Posterior vena cava (tissue), 2 donors: ENCODE data around the gene SUFU. TPM values are rescaled to one million over a fixed set of nuclear protein-coding genes. Genes with fewer than 3 reads are reported as not detected.

Source experiments
- DNase-seq: peaks from one replicate; pipeline ENCODE4 v3.0.0-alpha.2; 2020; ENCODE audit warnings: low spot score
- intact Hi-C, 2 donors: fragments of 100-400 bp; cut with DNase I; formaldehyde crosslinking; loops; one replicate each; pipeline versions ENCODE4 v1.14.1 to v1.14.2; 2022 to 2023
- total RNA-seq, 2 donors: library from RNA; stranded (reverse); fragmentation: NEBNext Ultra II Directional; extraction: Animal tissue kit (Norgen Biotek cat#: 25700); gene quantifications; one replicate each; pipeline ENCODE4 v1.2.1, GENCODE V29; 2021
- donor health status: DM: yes; HTN: yes; CAD: no.
- donor health status: DM: yes; HTN: yes; CAD: no.

Gene SUFU
- total RNA-seq, 2 donors from 2014 or later: 10.4 to 11.3 TPM

DNA sequence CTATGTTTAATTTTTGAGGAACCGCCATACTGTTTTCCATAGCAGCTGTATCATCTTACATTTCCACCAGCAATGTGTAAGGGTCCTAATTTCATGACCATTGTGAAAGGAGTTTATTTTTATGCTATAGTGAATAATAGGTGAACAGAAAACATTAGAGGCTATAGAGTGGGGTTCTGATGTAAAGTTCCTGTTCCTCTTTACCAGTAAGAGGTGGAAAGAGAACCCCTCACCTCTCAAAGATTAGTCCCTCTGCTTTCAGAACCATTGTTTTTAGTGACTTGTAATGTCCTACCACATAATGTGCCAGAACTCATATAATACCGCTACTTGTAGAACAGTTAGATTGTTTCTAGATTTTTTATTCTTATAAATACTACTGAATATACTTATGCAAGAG is 34.2 kb downstream of the SUFU start:
- no peak for DNase-seq
- intact Hi-C loops: no loop called here

DNA sequence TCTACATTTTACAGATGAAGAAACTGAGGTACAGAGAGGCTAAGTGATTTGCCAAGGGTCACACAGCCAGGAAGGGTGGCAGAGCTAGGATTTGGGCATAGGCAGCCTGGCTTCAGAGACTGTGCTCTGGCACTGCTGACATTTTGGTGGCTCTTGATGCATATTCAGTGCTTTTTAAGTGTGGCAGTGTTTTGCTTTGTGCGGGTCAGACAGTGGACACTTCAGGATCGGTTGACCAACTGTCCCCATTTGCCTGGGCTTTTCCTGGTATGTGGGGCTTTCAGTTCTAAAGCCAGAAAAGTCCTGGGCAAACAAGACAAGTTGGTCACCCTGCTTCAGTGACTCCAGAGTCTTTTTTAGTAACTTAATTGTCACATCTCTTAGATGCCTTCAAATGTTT is 35.0 kb downstream of the SUFU start:
- intact Hi-C loops: no loop called here
- DNase-seq: peak; percentile 14

DNA sequence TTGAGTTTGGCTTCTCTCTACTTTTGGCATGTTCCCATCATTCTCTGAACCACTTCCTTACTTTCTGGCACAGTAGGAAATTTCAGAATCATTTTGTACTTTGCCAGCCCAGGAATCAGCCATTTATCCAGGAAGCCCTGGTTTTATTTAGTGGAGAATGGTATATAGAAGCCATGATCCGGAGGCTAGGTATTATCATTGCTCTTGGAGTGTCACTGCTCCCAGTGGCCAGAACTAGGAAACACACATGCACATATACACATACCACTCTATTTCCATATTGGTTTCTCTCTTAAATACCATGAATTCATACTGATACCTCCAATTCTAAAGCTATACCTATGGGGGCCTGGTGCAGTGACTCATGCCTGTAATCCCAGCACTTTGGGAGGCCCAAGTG is 36.3 kb downstream of the SUFU start:
- DNase-seq: peak; percentile 7
- intact Hi-C loops: no loop called here

DNA sequence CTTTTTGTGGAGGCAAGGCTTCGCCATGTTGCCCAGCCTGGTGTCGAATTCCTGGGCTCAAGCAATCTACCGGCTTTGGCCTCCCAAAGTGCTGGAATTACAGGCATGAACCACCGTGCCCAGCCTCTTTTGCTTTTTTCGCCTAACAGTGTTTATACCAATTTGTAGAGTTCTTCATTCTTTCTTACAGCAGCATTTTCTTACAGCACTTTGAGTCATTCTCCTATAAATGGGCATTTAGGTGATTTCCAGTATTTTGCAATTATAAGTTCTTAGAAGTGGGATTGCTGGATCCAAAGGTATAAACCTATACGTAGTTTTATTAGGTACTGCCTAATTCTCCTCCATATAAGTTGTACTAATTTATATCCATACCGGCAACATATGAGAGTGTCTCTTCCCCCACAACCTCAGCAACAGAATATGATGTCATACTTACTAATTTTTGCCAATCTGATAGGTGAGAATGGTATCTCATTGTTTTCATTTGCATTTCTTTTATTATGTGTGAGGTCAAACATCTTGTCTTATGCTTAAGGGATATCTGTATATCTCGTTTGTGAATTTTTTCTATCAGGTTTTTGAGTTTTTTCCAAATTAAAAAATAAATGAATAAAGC is 39.1 kb downstream of the SUFU start:
- no peak for DNase-seq
- intact Hi-C loops: no loop called here

DNA sequence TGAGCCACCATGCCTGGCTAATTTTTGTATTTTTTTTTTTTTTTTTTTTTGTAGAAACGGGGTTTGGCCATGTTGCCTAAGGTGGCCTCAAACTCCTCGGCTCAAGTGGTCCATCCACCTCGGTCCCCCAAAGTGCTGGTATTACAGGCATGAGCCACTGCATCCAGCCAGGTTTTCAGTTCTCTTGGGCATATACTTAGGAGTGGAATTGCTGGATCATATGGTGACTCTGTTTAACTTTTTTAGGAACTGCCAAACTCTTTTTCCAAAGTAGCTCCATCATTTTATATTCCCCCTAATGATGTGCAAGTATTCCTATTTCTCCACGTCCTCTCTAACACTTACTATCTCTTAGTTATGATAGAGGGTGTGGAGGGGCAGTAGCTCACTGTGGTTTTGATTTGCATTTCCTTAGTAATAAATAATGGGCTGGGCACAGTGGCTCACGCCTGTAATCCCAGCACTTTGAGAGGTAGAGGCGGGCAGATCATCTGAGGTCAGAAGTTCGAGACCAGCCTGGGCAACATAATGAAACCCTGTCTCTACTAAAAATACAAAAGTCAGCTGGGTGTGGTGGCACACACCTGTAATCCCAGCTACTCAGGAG is 41.6 kb downstream of the SUFU start:
- intact Hi-C loops: no loop called here

DNA sequence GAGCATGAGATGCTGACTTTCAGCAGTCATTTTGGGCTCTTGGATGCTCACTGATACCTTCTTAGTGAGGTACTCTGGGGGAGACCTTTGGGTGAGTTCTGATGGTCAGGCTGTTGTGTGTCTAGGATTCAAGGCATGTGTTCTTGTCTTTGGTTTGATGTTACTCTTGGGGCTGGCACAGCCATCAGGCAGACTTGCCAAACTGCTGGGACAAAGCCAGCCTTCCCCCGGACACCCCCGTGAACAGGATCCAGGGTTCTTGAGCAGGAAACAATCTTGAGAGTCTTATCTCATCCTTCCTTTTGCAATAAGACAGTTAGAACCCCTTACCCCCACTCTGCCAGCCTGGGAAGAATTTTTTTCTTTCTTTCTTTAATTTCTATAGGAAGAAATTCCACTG is 42.2 kb downstream of the SUFU start:
- DNase-seq: peak; percentile 56
- intact Hi-C loops: no loop called here

More for the DNA sequence above, 41.6 kb downstream of the SUFU start:
- no peak for DNase-seq

DNA sequence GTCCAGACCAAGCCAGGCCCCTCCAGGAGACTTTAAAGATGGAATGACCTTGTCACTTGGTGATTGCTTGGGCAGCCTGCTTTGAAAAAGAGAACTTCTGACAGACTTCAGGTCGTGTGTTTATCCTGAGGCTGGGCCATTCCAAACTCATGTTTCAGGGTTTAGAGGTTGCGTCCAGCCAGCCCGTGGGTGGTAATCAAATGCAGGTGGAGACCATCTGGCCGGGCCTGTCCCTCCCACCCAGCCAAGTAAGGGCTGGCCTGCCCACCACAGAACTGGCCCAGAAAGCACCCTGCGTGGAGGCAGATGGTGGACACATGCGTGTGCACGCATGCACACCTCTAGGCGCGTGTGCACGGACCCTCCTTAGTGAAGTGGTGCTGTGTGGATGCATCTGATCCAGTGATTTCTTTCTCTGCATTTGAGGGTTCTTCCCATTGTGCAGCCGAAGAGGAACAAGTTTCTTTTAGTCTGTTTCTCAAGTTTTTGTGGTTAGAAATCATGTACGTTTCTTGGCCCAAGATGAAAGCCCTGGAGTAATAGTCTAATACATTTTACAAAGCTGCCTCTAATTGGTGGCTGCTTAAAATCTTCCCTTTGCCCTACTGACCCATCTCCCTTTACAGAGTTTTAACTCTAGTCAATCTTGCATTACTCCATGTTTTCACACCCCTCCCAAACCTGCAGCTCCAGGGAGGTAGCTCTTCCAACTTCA is 43.0 kb downstream of the SUFU start:
- intact Hi-C loops: no loop called here
- peak; percentile 49 for DNase-seq

DNA sequence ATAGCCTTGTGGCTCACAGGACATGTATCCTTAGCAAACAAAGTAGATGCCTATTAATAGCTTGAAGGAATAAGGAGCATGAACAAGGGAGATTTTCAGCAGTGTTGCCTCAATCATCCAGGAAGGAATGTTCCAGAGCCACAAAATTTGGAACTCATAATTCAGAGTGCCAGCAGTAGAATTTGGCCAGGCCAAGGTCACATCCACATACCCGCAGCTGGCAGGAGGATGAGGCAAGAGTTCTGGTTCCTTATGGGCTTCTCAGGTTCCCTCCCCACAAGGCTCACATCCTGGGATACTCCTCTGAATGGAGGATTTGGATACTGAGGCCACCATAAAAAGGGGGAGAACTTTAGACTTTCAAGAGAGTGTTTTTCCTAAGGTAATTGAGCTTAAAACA is 45.8 kb downstream of the SUFU start:
- DNase-seq: peak; percentile 1
- intact Hi-C loops: no loop called here

DNA sequence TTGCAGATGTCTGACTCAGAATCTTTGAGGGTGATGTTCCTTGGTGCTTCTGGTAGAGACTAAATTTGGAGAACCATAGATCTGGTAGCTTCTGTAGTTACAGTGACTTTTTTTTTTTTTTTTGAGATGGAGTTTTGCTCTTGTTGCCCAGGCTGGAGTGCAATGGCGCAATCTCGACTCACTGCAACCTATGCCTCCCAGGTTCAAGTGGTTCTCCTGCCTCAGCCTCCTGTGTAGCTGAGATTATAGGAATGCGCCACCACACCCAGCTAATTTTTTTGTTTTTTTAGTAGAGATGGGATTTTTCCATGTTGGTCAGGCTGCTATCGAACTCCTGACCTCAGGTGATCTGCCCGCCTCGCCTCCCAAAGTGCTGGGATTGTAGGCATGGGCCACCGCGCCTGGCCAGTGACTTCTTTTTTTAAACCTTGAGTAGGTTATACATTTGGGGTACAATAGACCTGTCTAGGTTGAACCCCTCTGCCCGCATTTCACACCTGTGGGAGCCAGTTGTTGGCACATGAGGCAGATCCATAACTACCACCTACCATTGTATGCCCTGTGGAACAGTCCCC is 47.0 kb downstream of the SUFU start:
- peak; percentile 64 for DNase-seq
- intact Hi-C loops: no loop called here

DNA sequence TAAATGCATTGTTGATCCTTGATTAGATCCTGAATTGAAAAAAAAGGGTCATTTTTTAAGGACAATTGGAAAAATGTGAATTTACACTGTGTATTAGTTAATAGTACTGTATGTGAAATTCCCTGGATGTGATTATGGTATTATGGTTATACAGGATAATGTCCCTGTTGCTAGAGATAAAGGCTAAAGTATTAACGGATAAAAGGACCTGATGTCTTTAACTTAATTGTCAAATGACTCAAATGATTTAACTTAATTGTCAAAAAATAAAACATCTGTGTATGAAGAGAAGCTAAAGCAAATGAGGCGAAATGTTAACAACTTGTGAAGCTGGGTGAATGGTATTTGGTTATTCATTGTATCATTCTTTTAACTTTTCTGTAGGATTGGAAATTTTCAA is 48.8 kb downstream of the SUFU start:
- intact Hi-C loops: no loop called here
- DNase-seq: no peak

DNA sequence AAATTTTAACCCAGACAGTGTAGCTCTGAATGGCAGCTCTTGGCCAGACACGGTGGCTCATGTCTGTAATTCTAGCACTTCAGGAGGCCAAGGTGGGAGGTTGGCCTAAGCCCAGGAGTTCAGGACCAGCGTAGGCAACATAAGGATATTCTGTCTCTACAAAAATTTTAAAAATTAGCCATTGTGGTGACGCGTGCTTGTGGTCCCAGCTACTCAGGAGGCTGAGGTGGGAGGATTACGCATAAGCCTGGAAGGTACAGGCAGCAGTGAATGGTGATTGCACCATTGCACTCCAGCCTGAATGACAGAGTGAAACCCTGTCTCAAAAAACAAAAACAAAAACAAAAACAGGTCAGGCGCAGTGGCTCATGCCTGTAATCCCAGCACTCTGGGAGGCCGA is 50.0 kb downstream of the SUFU start:
- DNase-seq: no peak
- intact Hi-C loops: no loop called here

DNA sequence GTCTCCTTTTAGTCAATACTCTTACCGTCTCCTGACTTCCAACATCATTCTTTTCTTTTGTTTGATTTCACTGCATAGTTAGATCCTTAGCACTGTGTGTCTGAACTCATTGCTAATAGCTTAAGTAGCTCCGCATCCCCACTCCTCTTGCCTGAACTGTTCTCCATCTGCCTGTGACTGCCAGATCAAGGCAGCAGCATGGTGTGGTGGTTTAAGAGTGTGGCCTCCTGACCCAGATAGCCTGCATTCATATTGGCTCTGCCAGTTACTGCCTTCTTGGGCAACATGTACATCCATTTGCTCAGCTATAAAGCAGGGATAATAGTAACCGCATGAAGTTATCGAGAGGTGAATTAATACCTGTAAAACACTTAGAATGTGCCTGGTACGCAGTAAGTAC is 50.8 kb downstream of the SUFU start:
- peak; percentile 18 for DNase-seq
- intact Hi-C loops: no loop called here

DNA sequence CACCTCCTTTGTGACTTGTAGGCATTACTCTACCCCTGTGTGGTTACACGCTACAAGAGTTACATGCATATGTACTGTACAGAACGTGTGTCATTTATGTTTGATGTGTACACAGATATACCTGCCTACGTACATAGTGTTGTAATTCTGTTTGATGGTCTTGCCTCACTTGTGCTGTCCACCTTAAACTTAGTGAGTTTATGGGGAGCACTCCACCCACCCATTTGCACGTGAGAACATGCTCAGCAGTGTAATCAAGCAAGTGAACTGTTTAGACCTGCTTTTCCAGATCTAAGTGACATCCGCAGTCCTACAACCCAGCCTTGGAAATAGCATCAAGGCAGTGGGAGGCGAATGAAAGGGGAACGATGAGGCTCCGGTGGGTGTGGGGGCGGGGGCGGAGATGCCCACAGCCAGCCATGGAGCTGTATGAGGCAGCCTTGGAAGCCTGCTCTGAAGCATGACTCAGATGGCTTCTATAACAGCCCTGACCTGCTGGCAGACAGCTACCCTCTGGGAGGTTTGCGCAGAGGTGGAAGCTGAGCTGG is 52.1 kb downstream of the SUFU start:
- intact Hi-C loops: no loop called here
- DNase-seq: no peak

DNA sequence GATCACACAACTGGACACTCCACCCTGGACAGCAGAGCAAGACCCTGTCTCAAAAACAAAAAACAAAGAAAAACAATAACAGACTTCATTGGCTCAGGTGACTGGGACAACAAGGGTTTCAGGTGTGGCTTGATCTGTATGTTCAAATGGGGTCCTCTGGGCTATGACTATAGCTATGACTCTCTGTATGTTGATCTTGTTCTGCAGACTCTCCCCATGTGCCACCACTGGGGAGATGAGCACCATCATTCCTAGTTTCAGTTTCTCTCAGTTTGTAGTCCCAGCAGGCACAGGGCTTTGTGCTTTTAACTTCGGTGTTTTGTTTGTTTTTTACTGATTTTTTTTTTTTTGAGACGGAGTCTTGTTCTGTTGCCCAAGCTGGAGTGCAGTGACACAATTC is 53.8 kb downstream of the SUFU start:
- intact Hi-C loops: no loop called here

DNA sequence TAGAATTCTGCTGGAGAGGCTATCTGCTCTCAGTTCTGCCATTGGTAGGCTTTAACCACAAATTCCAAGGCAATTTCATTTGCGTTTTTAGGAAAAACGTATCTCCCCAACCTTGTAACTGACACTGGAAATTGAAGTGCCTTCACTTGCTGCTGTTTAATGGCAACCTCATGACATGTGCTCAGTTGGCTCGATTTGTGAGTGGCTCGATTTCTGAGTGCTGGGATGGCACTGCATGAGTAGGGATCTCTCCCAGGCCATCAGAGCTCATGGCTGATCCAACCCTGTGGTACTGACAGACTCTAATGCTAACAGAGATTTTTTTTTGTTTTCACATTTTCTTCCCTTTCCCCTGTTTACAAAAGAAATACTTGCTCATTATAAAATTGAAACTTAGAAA is 56.0 kb downstream of the SUFU start:
- intact Hi-C loops: no loop called here
- peak; percentile 16 for DNase-seq

More for the DNA sequence above, 53.8 kb downstream of the SUFU start:
- no peak for DNase-seq

DNA sequence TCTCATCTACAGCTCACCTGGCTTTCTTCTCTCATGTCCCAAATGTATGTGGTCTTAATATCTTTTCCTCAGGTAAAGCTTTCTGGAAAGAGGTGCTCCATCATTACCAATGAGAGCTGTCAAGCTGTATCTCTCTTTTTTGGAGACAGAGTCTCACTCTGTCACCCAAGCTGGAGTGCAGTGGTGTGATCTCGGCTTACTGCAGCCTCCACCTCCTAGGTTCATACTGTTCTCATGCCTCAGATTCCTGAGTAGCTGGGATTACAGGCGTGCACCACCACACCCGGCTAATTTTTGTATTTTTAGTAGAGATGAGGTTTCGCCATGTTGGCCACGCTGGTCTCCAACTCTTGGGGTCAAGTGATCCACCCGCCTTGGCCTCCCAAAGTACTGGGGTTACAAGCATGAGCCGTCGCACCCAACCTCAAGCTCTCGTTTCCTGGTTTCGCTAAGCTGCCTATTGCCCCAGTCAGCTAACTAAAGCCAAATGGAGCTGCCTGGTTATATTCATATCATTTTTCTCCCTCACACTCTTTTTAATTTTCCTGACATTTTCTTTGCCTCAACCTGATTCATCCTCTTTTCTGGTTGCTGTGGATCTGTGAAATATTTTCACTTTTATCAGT is 60.5 kb downstream of the SUFU start:
- intact Hi-C loops: no loop called here

DNA sequence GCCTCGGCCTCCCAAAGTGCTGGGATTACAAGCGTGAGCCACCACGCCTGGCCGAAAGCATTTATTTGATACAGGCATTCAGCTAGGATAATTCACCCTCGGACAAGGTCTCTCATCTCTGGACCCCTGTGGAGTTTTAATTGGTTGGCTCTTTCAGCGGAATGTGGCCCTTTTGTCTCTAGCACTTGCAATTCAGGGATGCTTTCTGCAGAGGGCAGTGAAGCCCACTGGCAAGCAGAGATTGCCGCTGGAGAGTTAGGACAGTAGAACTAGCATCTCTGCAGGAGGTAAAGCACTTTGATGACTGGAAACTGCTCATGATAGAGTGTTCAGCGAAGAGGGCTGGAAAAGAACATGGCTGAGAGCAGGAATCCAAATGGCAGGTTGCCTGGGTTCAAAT is 62.0 kb downstream of the SUFU start:
- DNase-seq: no peak
- intact Hi-C loops: no loop called here

More for the DNA sequence above, 60.5 kb downstream of the SUFU start:
- DNase-seq: peak; percentile 34

DNA sequence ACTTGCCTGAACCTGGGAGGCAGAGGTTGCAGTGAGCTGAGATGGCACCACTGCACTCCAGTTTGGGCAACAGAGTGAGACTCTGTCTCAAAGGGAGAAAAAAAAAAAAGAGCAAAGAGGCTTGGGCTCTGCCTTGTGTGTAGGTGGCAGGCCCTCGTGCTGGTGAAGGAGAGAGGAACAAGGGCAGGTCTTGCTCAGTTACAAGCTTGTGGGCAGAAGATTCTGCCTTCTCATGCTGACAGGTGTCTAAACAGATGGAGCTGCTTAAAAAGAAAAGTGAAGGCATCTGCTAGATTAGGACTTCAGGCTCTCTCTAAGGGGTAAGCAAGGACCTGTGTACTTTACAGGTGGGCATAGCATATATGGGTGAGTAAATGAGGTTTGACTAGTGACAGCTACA is 75.0 kb downstream of the SUFU start:
- DNase-seq: no peak
- intact Hi-C loops: no loop called here

DNA sequence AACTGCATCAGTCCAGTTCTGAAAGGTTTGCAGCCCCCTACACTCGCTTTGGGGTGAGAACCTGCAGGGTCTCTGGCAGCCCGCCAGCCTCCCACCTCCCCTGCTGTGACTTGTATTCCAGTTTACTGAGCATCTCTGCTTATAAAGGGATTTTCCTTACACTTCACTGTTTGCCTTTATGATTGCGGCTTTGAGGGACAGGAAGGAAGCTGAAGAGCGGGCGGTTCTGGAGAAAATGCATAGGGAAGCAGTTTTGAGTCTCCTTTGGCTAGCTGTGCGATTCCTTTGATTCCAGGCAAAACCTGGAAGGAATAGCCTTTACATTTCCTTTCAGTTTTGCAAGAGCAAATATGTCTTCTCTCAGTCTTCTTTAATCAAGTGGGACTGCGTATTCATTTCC is 75.6 kb downstream of the SUFU start:
- intact Hi-C loops: no loop called here
- no peak for DNase-seq

DNA sequence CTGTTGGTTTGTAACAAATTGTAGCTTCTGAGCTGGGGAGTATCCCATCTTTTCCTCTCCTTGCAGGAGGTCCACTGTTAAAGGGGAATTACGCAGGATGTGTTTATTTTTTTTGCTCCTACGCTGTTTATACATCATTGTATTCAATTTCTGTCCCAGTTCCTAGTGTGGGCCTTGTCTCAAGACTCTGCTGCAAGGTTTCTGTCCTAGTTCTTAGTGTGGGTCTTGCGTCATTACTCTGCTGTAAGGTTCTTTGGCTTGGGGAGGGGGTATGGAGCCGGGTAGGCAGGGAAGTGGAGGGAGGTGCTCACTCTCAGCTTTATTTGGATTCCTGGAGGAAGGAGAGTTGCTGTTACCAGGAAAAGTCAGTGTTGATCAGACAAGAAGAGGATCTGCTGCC is 76.5 kb downstream of the SUFU start:
- intact Hi-C loops: loop anchor here (5.0 kb wide), 1 partner anchor 73 kb away; no protein-coding TSS in a partner anchor
- DNase-seq: no peak
